Mucosa of rectum (tissue), 2 donors: ENCODE results near the gene ARHGDIA.

Experiments
- H3K27ac ChIP-seq, 2 donors: one replicate each; pipeline ENCODE4 v1.7.0; 2013; ENCODE audit warnings: inconsistent platforms in 2 of 2, low read depth in 2 of 2, low read length in 2 of 2
- H3K27me3 ChIP-seq, 2 donors: one replicate each; pipeline ENCODE4 v1.7.0; 2013; ENCODE audit warnings: low read length in 2 of 2; ENCODE audit not compliant: control insufficient read depth in 2 of 2, insufficient read depth in 2 of 2
- H3K36me3 ChIP-seq, 2 donors: one replicate each; pipeline ENCODE4 v1.7.0; 2013; ENCODE audit warnings: low read length in 2 of 2; ENCODE audit not compliant: control insufficient read depth in 2 of 2, insufficient read depth in 2 of 2
- H3K4me1 ChIP-seq, 2 donors: one replicate each; pipeline ENCODE4 v1.7.0; 2013; ENCODE audit warnings: low read length in 2 of 2, mild to moderate bottlenecking in 1 of 2; ENCODE audit not compliant: control insufficient read depth in 2 of 2, insufficient read depth in 2 of 2
- H3K4me3 ChIP-seq, 2 donors: one replicate each; pipeline ENCODE4 v1.7.0; 2013; ENCODE audit warnings: low read length in 2 of 2
- H3K9ac ChIP-seq, 2 donors: one replicate each; pipeline ENCODE4 v1.7.0; 2013; ENCODE audit warnings: low read length in 2 of 2, low read depth in 1 of 2, mild to moderate bottlenecking in 1 of 2
- H3K9me3 ChIP-seq, 2 donors: one replicate each; pipeline ENCODE4 v1.7.0; 2013; ENCODE audit warnings: low read length in 2 of 2; ENCODE audit not compliant: control insufficient read depth in 2 of 2
- donor health status: healthy.
- donor health status: Normal muscosa, but diverticular disease.

ARHGDIA gene

DNA sequence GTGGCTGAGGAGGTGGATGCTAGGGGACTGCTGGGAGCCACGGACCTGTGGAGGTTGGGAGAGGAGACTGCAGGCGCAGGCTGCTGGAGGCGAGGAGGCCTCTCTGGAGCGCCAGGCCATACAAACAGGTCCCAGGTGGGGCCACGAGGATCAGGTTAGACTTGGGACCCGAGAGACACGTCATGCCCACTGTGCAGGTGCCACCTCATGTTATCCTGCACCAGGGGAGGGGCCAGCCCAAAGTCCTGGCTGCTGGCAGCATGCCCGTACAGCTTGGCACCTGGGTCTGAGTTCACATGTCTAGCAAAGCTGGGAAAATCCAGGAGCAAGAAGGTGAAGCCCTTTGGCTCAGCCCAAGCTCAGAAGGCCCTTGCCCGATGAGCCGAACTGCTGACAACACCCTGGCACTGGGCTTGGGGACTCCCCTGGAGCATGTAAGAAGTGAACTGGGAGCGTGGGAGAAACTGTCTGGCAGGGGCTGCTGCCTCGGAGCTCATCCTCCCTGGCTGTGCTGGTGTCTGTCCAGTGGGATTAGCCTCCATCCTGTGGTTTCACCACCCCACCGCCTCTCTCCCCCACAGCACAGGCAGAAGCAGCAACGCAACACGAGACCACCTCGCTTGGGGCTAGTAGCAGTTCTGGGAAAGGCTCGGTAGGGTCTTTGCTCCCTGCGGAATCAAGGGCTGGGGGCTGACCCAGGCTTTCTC is 5.3 kb downstream of the ARHGDIA start:
- peak overlapping the region in 1 of 2 donors; percentile 15 for H3K4me3 ChIP-seq
- peaks cover 14 to 18% of the 10 kb centered on the region in 2 donors for H3K36me3 ChIP-seq
- H3K27ac ChIP-seq = peak overlapping the region; percentile 92 to 96
- no peaks in the 10 kb centered on the region for H3K27me3 ChIP-seq
- H3K9me3 ChIP-seq = no peaks in the 10 kb centered on the region
- H3K4me1 ChIP-seq = peaks cover 72 to 77% of the 10 kb centered on the region in 2 donors
- H3K9ac ChIP-seq = peak overlapping the region; percentile 68 to 74

DNA sequence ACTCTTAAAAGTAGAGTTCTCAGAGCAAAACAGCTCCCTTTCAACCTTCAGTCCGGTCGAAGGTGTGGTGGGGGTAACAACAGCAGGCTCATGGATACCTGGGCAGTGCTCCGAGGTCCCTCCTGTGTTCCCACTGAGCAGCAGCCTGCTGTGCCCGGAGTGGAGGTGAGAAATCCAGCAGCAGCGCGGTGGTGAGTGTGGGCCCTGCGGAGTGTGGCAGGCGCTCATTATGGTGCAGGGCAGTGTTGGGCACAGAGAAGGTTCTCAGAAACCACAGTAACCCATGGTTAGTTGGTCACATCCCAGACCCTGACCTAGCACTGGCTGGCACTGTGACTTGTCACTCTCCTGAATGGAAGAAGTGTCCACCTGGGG is 5.8 kb downstream of the ARHGDIA start:
- Histone ChIP-seq H3K9ac (peak overlapping the region; percentile 54 to 74), H3K4me1 (peaks cover 70 to 77% of the 10 kb centered on the region in 2 donors)

DNA sequence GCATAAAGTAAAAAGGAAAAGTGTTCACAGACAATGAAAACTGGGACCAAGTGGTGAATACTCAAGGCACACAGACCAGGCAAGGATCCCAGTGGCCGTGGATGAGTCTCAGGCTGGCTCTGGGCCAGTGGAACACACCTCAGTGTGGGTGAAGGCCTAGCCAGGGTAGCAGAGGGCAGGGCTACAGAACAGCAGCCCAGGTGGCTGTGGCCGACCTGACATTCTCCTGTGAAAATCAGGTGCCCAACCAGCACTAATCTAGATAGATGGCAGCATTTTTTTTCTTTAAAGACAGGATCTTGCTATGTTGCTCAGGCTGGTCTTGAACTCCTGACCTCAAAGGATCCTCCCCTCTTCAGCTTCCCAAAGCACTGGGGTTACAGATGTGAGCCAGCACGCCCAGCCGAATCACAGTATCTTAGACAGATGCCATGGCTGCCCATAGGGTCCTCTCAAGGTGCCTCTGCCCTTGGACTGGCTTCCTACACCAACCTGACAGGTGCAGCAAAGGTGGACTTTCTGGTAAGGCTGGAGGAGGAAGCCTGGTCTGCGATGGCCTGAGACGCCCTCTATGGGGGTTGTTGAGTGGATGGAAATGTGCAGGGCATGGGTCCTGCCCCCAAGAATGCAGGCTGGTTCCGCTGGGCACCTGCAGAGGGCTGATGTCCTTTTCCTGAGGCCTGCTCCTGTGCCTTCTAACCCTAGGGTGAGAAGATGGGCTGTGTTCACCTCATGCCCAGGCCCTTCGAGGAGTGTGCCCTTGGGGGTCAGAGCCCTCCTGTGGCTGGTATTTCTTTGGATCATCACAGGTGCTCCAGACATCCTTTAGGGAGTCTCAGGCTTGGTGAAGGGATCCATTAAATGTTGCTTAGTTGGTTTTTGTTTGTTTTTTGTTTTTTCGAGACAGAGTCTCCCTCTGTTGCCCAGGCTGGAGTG is 7.0 kb downstream of the ARHGDIA start:
- Histone ChIP-seq H3K27ac (peak overlapping the region in 1 of 2 donors; percentile 96), H3K36me3 (peaks cover 12 to 17% of the 10 kb centered on the region in 2 donors), H3K4me1 (peaks cover 65 to 72% of the 10 kb centered on the region in 2 donors)

More for the DNA sequence above, 5.8 kb downstream of the ARHGDIA start:
- H3K4me3 ChIP-seq = peak overlapping the region in 1 of 2 donors; percentile 14
- H3K27me3 ChIP-seq = no peaks in the 10 kb centered on the region
- peaks cover 14 to 18% of the 10 kb centered on the region in 2 donors for H3K36me3 ChIP-seq
- H3K27ac ChIP-seq = peak overlapping the region; percentile 92 to 96
- H3K9me3 ChIP-seq = no peaks in the 10 kb centered on the region

DNA sequence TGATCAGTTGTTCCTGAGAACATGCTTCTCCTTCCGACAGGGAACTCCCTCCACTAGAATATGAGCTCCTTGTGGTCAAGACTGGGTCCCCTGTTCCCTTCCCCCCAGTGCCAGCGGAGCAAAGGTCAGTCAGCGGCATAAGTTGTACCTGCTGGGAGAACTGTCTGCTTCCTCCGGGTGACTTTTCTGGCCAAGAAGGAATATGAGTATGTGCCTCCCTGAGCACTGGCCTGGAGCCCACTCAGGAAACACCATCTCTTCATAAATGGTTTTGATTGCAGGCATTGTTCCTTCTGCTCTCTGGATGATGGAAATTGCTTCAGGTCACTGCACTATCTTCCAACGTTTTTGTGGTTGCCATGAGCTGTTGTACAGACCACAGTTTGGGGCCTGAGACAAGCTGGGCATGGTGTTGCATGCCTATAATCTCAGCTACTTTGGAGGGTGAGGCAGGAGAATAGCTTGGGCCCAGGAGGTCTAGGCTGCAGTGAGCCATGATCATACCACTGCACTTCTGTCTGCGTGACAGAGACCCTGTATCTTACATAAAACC is 7.9 kb downstream of the ARHGDIA start:
- H3K4me1 ChIP-seq = peaks cover 66 to 72% of the 10 kb centered on the region in 2 donors
- H3K9ac ChIP-seq = no peak overlapping the region

More for the DNA sequence above, 7.0 kb downstream of the ARHGDIA start:
- no peak overlapping the region for H3K4me3 ChIP-seq
- H3K9ac ChIP-seq = peak overlapping the region in 1 of 2 donors; percentile 23
- H3K27me3 ChIP-seq = no peaks in the 10 kb centered on the region
- H3K9me3 ChIP-seq = no peaks in the 10 kb centered on the region

DNA sequence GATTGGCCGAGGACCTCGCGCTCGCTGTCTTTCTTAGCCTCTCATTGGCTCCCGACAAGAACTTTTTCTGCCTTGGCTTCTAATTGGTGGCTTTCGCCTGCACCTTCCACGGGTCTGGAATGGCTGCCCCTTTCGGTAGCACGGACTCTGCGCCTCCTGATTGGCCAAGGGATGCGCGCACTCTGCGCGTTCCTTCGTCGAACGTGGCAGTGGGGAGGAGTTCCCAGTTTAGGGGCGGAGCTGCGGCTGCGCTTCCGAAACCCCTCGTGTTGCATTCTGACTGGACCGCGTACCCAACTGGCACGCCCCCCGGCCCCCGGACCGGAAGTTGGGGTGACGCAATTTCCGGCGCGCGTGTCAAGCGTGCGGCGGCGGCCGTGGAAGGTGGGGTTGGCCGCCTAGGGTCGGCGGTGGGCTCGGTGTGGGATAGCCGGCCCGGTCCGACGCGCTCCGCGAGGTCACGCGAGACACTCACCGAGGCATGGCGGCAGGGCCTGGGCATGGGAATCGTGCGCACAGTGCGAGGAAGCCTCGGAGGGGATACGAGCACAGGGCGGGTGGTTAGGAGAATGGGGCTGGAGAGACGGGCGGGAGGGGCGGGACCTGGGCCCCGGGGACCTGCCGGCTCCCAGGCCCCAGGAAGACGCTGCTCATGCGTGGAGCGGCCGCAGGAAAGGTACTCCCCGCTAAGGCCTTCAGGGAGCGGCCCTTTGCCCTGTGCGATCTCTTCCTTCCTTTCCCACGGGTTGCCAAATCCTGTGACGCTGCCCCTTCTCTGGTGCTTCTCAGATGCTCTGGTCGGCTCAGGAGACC is 10.2 kb downstream of the ARHGDIA start:
- Histone ChIP-seq H3K9me3 (no peaks in the 10 kb centered on the region), H3K36me3 (peaks cover 13 to 23% of the 10 kb centered on the region in 2 donors), H3K4me1 (peaks cover 48 to 50% of the 10 kb centered on the region in 2 donors), H3K27ac (peak overlapping the region; percentile 96 to 99), H3K27me3 (no peaks in the 10 kb centered on the region), H3K9ac (peak overlapping the region; percentile 97 to 98), H3K4me3 (peak overlapping the region; percentile 84 to 91)

More for the DNA sequence above, 7.9 kb downstream of the ARHGDIA start:
- no peaks in the 10 kb centered on the region for H3K27me3 ChIP-seq
- no peak overlapping the region for H3K27ac ChIP-seq
- peaks cover 16% of the 10 kb centered on the region in 2 donors for H3K36me3 ChIP-seq
- no peak overlapping the region for H3K4me3 ChIP-seq
- H3K9me3 ChIP-seq = no peaks in the 10 kb centered on the region

DNA sequence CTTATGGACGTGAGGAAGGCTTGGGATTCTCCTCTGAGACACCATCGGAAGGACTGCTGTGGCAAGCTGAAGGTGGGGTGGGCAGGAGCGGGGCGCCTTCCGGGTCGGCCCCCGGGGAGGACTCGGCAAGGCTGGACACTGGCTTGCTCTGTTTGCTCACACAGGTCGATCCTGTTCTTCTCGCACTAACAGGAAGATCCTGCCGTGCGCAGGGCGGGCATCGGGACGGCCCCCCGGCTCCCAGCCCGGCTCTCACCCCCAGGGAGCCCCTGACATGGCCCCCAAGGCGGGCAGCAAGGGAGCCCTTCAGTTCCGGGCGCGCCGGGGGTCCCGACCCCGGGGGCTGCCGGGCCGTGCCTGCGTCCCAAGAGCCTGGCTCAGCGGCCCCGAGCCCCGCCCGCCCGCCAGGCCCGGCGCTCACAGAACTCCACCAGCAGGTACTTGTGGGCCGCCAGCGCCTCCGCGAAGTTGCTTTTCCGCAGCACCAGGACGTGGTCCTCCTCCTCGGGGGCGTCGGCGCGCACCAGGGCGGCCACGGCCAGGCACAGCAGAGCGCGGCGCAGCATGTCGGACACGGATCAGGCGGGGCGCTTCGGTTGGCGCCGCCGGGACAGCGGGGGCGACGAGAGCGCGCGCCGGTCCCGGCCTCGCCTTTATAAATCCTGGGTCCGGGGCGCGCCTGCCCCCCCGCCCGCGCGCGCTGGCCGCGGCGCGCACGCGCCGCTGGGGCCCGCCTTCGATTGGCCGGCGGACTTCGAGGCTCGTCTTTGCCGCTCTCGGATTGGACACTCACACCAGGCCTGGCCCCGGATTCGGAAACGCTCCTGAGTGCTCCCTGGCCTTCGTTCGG is 11.0 kb downstream of the ARHGDIA start, which contains the start of gene P4HB:
P4HB (minus strand) TSS at position 630 of the 850 bp plus-strand sequence; CDS start at position 566, 64 bp downstream.
- peak within 1 kb of the TSS; percentile 96 to 99 for H3K27ac ChIP-seq
- H3K9me3 ChIP-seq = no peaks in the 10 kb centered on the region
- H3K4me1 ChIP-seq = peaks cover 41 to 42% of the 10 kb centered on the region in 2 donors
- peak within 1 kb of the TSS; percentile 84 to 96 for H3K4me3 ChIP-seq
- H3K9ac ChIP-seq = peak within 1 kb of the TSS; percentile 97 to 98
- H3K36me3 ChIP-seq = peaks cover 22 to 32% of the 10 kb centered on the region in 2 donors
- H3K27me3 ChIP-seq = no peaks in the 10 kb centered on the region

DNA sequence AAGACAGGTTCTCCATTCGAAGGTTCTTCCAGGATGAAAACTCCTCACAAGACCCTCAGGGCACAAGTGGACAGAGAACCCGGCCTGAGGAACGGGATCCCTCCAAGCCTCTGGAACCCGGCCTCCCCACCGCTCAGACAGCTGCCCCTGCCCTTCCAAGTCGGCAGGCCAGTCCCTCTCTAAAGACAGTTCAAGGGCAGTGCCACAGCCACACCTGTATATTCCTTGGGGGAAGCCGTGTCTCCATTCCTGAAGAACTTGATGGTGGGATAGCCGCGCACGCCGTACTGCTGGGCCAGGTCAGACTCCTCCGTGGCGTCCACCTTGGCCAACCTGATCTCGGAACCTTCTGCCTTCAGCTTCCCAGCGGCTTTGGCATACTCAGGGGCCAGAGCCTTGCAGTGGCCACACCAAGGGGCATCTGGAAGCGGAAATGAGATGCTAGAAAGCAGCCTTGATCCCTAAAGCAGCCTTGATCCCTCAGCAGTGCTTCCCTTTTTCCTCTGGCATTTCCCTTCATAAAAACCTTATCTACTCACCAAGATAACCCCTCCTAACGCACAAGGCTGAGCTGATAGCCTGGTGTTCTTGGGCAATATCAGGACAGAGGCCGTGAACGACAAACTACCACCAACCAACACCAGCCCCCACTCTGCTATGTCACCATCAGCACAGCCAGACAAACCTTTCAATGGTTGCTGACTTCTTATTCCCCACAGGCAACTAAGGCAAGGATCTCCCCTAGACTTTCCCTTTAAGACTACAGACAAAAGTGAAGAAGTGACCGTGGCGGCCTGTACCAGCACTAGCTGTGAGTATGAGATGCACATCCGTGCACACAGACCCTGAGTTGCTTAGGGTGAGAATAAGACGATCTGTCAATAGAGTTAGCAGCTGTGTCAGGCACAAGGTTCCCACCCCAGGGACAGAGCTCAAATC is 11.9 kb downstream of the ARHGDIA start:
- peaks cover 29 to 39% of the 10 kb centered on the region in 2 donors for H3K36me3 ChIP-seq
- H3K27ac ChIP-seq = peak overlapping the region; percentile 93 to 94
- no peaks in the 10 kb centered on the region for H3K9me3 ChIP-seq
- H3K4me1 ChIP-seq = peaks cover 36 to 37% of the 10 kb centered on the region in 2 donors
- H3K9ac ChIP-seq = peak overlapping the region; percentile 93 to 96
- peak overlapping the region; percentile 74 to 96 for H3K4me3 ChIP-seq
- no peaks in the 10 kb centered on the region for H3K27me3 ChIP-seq
